Measurements from ENCODE around the gene GLDN.

Gene GLDN

DNA sequence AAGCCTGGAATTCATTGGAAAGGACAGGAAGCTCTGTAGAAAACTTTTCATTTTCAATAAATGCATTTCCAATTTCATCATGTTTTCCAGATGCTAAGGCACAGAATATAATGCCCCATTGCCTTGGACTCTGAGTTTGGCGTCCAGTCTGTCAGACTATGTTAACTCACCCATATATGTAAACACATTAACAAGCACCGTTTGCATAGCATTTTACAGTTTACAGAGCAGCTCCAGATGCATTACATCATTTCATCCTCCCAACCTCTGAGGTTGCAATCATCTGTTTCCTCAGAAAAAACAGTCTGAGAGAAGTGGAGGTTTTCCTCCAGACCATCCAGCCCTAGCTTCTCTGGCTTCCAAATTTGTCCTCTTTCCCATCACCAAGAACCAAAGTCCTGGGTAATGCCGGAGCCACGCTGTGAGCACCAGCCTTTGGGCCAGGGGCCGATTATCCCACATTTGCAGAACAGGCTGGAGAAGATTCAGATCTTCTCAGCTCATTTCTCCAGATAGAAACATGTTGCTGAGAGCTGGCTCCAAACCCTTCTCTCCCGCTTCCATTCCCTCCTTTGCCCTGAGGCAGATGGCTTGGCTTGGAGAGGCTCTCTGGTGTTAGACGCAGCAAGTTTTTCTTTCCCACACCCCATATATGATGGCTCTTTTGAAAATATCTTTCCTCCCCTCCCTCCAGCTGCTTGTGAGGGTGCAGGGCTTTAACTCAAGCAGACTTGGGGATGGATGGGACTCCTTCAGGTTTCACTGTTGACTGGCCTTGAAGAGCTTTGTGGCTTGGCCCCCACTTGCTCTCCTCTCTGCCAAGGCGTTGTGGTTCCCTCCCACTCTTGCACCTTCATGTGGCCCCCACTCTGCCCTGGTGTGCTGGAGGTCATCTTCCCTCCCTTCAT lies 29.0 kb upstream of the GLDN start:
- H3K36me3 ChIP-seq (ENCODE audit: control insufficient read depth, insufficient read depth, low read length), result no peaks in the 10 kb centered on the region
- DNase-seq (ENCODE audit: low read depth, low spot score), result no peak
- no peaks in the 10 kb centered on the region for H3K9me3 ChIP-seq (ENCODE audit: control insufficient read depth, insufficient read depth, low read length)
- no peak overlapping the region for H3K4me3 ChIP-seq (ENCODE audit: low read length)
- H3K27me3 ChIP-seq (ENCODE audit: control insufficient read depth, insufficient read depth, low read length), result no peaks in the 10 kb centered on the region
- no peaks in the 10 kb centered on the region for H3K4me1 ChIP-seq (ENCODE audit: control insufficient read depth, insufficient read depth, low read length)
- H3K27ac ChIP-seq (ENCODE audit: low read length), result no peak overlapping the region
- no CpG with 5 or more reads among the region's 8 CpGs for WGBS (ENCODE audit: insufficient coverage, insufficient read length)

GRCh38 chr15:51313074-51313393 lies 28.4 kb upstream of the GLDN start:
- DNase-seq (ENCODE audit: low read depth, low spot score), result no peak
- H3K27ac ChIP-seq (ENCODE audit: low read length), result no peak overlapping the region
- no peaks in the 10 kb centered on the region for H3K36me3 ChIP-seq (ENCODE audit: control insufficient read depth, insufficient read depth, low read length)
- no peaks in the 10 kb centered on the region for H3K9me3 ChIP-seq (ENCODE audit: control insufficient read depth, insufficient read depth, low read length)
- no peaks in the 10 kb centered on the region for H3K27me3 ChIP-seq (ENCODE audit: control insufficient read depth, insufficient read depth, low read length)
- no peaks in the 10 kb centered on the region for H3K4me1 ChIP-seq (ENCODE audit: control insufficient read depth, insufficient read depth, low read length)
- H3K4me3 ChIP-seq (ENCODE audit: low read length), result no peak overlapping the region

GRCh38 chr15:51313644-51314280 lies 27.7 kb upstream of the GLDN start:
- no peak overlapping the region for H3K4me3 ChIP-seq (ENCODE audit: low read length)
- H3K4me1 ChIP-seq (ENCODE audit: control insufficient read depth, insufficient read depth, low read length), result no peaks in the 10 kb centered on the region
- no peak overlapping the region for H3K27ac ChIP-seq (ENCODE audit: low read length)
- WGBS (ENCODE audit: insufficient coverage, insufficient read length), result no CpG with 5 or more reads among the region's 10 CpGs
- H3K36me3 ChIP-seq (ENCODE audit: control insufficient read depth, insufficient read depth, low read length), result no peaks in the 10 kb centered on the region
- no peak for DNase-seq (ENCODE audit: low read depth, low spot score)
- no peaks in the 10 kb centered on the region for H3K27me3 ChIP-seq (ENCODE audit: control insufficient read depth, insufficient read depth, low read length)
- H3K9me3 ChIP-seq (ENCODE audit: control insufficient read depth, insufficient read depth, low read length), result no peaks in the 10 kb centered on the region

GRCh38 chr15:51314391-51315337 lies 26.8 kb upstream of the GLDN start:
- no peak overlapping the region for H3K27ac ChIP-seq (ENCODE audit: low read length)
- H3K4me3 ChIP-seq (ENCODE audit: low read length), result no peak overlapping the region

GRCh38 chr15:51315726-51316125 lies 25.7 kb upstream of the GLDN start:
- H3K36me3 ChIP-seq (ENCODE audit: control insufficient read depth, insufficient read depth, low read length), result no peaks in the 10 kb centered on the region
- WGBS (ENCODE audit: insufficient coverage, insufficient read length), result no CpG with 5 or more reads among the region's 7 CpGs
- no peaks in the 10 kb centered on the region for H3K4me1 ChIP-seq (ENCODE audit: control insufficient read depth, insufficient read depth, low read length)
- no peak for DNase-seq (ENCODE audit: low read depth, low spot score)
- H3K4me3 ChIP-seq (ENCODE audit: low read length), result no peak overlapping the region
- H3K27me3 ChIP-seq (ENCODE audit: control insufficient read depth, insufficient read depth, low read length), result no peaks in the 10 kb centered on the region
- H3K9me3 ChIP-seq (ENCODE audit: control insufficient read depth, insufficient read depth, low read length), result no peaks in the 10 kb centered on the region
- H3K27ac ChIP-seq (ENCODE audit: low read length), result no peak overlapping the region

More at GRCh38 chr15:51314391-51315337, 26.8 kb upstream of the GLDN start:
- Histone ChIP-seq H3K27me3 (ENCODE audit: control insufficient read depth, insufficient read depth, low read length) (no peaks in the 10 kb centered on the region), H3K9me3 (ENCODE audit: control insufficient read depth, insufficient read depth, low read length) (no peaks in the 10 kb centered on the region), H3K4me1 (ENCODE audit: control insufficient read depth, insufficient read depth, low read length) (no peaks in the 10 kb centered on the region), H3K36me3 (ENCODE audit: control insufficient read depth, insufficient read depth, low read length) (no peaks in the 10 kb centered on the region)
- no peak for DNase-seq (ENCODE audit: low read depth, low spot score)
- no CpG with 5 or more reads among the region's 10 CpGs for WGBS (ENCODE audit: insufficient coverage, insufficient read length)

DNA sequence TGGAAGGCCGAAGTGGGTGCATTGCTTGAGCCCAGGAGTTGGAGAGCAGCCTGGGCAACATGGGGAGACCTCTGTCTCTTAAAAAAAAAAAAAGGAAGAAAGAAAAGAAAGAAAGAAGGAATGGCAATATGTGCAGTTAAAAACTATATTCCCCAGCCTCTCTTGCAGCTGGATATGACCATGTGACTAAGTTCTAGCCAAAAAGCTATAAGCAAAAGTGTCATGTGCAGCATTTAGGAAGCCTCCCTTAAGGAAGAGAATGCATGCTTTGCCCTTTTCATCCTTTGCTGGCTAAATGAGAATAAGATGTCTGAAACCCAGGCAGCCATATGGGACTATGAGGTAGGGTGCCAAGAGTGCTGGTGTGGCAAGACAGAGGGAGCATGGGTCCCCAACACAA lies 24.8 kb upstream of the GLDN start:
- Histone ChIP-seq H3K27me3 (ENCODE audit: control insufficient read depth, insufficient read depth, low read length) (no peaks in the 10 kb centered on the region), H3K9me3 (ENCODE audit: control insufficient read depth, insufficient read depth, low read length) (no peaks in the 10 kb centered on the region), H3K27ac (ENCODE audit: low read length) (no peak overlapping the region), H3K36me3 (ENCODE audit: control insufficient read depth, insufficient read depth, low read length) (no peaks in the 10 kb centered on the region), H3K4me3 (ENCODE audit: low read length) (no peak overlapping the region), H3K4me1 (ENCODE audit: control insufficient read depth, insufficient read depth, low read length) (no peaks in the 10 kb centered on the region)
- DNase-seq (ENCODE audit: low read depth, low spot score), result no peak
- WGBS (ENCODE audit: insufficient coverage, insufficient read length), result no CpG with 5 or more reads among the region's 1 CpG

DNA sequence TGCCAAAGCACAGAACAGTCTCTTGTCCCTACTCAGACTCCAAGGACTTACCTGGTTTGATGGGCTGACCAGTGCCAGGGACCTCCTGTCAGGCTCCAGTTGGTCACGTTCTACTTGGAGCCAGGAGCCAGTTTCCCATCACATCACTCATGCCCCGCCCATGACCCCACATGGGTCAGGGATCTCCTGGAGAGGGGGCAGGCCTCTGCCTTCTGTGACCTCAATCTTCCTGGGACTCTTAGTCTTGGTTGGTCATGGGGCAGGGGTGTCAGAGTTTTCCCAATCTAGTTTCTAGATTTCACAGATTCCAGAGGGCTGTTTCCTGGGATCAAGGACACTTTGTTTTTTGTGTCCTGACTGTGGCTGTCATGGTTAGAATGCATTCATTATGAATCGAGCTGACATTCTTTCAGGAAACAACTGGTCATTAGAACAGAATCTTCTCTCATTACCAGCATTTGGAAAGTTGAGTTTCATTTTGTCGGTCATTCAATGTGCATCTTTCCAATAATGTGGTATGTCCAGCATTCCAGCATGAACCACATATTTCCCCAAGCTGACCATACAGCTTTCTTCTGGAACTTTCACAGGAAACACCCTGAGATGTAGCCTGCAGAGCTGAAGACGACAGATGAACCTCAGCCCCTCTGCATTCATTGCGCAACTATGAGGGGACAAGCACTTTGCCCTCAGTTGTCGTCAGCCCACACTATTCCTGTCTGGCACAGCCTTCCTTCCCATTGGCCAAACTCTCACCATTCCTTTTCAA lies 22.9 kb upstream of the GLDN start:
- no CpG with 5 or more reads among the region's 7 CpGs for WGBS (ENCODE audit: insufficient coverage, insufficient read length)
- H3K4me3 ChIP-seq (ENCODE audit: low read length), result no peak overlapping the region

GRCh38 chr15:51319539-51319938 lies 21.9 kb upstream of the GLDN start:
- WGBS (ENCODE audit: insufficient coverage, insufficient read length), result no CpG with 5 or more reads among the region's 2 CpGs
- DNase-seq (ENCODE audit: low read depth, low spot score), result no peak

More for the DNA sequence above, 22.9 kb upstream of the GLDN start:
- Histone ChIP-seq H3K27ac (ENCODE audit: low read length) (no peak overlapping the region), H3K9me3 (ENCODE audit: control insufficient read depth, insufficient read depth, low read length) (no peaks in the 10 kb centered on the region), H3K4me1 (ENCODE audit: control insufficient read depth, insufficient read depth, low read length) (no peaks in the 10 kb centered on the region), H3K27me3 (ENCODE audit: control insufficient read depth, insufficient read depth, low read length) (no peaks in the 10 kb centered on the region), H3K36me3 (ENCODE audit: control insufficient read depth, insufficient read depth, low read length) (no peaks in the 10 kb centered on the region)
- no peak for DNase-seq (ENCODE audit: low read depth, low spot score)

GRCh38 chr15:51320843-51321242 lies 20.6 kb upstream of the GLDN start:
- H3K27me3 ChIP-seq (ENCODE audit: control insufficient read depth, insufficient read depth, low read length), result no peaks in the 10 kb centered on the region
- no peak overlapping the region for H3K4me3 ChIP-seq (ENCODE audit: low read length)
- WGBS (ENCODE audit: insufficient coverage, insufficient read length), result no CpG with 5 or more reads among the region's 2 CpGs
- no peak overlapping the region for H3K27ac ChIP-seq (ENCODE audit: low read length)
- no peaks in the 10 kb centered on the region for H3K9me3 ChIP-seq (ENCODE audit: control insufficient read depth, insufficient read depth, low read length)
- DNase-seq (ENCODE audit: low read depth, low spot score), result no peak
- H3K4me1 ChIP-seq (ENCODE audit: control insufficient read depth, insufficient read depth, low read length), result no peaks in the 10 kb centered on the region
- H3K36me3 ChIP-seq (ENCODE audit: control insufficient read depth, insufficient read depth, low read length), result no peaks in the 10 kb centered on the region

More at GRCh38 chr15:51319539-51319938, 21.9 kb upstream of the GLDN start:
- Histone ChIP-seq H3K4me3 (ENCODE audit: low read length) (no peak overlapping the region), H3K27ac (ENCODE audit: low read length) (no peak overlapping the region), H3K9me3 (ENCODE audit: control insufficient read depth, insufficient read depth, low read length) (no peaks in the 10 kb centered on the region), H3K27me3 (ENCODE audit: control insufficient read depth, insufficient read depth, low read length) (no peaks in the 10 kb centered on the region), H3K4me1 (ENCODE audit: control insufficient read depth, insufficient read depth, low read length) (no peaks in the 10 kb centered on the region), H3K36me3 (ENCODE audit: control insufficient read depth, insufficient read depth, low read length) (no peaks in the 10 kb centered on the region)

DNA sequence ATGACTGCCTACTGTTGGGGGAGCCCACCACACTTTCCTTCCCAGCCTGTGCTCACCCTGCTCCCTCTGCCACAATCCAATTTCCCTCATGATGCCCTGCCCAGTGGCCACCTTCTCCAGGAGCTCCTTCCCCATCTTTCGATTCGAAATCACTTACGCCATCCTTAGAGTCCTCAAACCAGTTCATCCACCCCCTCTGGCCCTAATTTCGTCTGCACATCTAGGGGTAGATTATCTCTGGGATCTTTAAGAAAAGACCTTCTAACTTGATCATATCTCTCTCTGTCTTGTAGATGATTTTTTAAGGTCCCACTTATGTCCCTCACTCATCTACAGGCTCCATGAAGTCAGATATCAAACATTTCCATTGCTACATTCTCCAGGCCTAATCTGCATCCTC lies 20.1 kb upstream of the GLDN start:
- Histone ChIP-seq H3K27me3 (ENCODE audit: control insufficient read depth, insufficient read depth, low read length) (no peaks in the 10 kb centered on the region), H3K36me3 (ENCODE audit: control insufficient read depth, insufficient read depth, low read length) (no peaks in the 10 kb centered on the region), H3K27ac (ENCODE audit: low read length) (no peak overlapping the region), H3K9me3 (ENCODE audit: control insufficient read depth, insufficient read depth, low read length) (no peaks in the 10 kb centered on the region), H3K4me3 (ENCODE audit: low read length) (no peak overlapping the region), H3K4me1 (ENCODE audit: control insufficient read depth, insufficient read depth, low read length) (no peaks in the 10 kb centered on the region)
- WGBS (ENCODE audit: insufficient coverage, insufficient read length), result no CpG with 5 or more reads among the region's 4 CpGs
- no peak for DNase-seq (ENCODE audit: low read depth, low spot score)
